Stimulated activated CD4-positive, alpha-beta T cell treated with anti-CD3 and anti-CD28 coated beads, Interleukin-1b, Interleukin-23, amount 100 ng/mL, for 48 hours (primary cell): ENCODE results near the gene PPP4R3B.

Source experiments
- DNase-seq: peaks from one replicate; pipeline ENCODE4 v3.0.0-alpha.2; 2020

PPP4R3B gene

DNA sequence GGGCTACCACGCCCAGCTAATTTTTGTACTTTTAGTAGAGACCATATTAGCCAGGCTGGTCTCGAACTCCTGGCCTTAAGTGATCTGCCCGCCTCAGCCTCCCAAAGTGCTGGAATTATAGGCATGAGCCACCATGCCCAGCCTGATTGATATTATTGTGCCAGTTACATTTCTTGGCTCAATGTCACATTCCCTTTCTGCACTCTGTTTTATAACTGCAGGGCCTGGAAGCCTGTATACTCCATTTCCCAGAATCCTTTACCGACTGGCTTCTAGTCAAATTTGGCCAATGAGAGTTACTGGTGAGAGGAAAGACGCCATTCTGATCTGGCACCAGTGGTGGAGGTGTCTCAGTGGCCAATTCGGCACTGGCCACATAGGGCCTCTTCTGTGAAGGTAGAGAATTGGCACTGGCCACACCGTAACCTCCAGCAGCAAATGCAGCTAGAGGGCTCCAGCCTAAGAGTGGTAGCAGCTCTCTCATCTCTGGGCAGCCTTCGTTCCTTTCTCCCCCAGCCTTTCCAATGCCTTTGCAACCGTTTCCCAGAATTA is 114.8 kb downstream of the PPP4R3B start:
- DNase-seq = no peak

DNA sequence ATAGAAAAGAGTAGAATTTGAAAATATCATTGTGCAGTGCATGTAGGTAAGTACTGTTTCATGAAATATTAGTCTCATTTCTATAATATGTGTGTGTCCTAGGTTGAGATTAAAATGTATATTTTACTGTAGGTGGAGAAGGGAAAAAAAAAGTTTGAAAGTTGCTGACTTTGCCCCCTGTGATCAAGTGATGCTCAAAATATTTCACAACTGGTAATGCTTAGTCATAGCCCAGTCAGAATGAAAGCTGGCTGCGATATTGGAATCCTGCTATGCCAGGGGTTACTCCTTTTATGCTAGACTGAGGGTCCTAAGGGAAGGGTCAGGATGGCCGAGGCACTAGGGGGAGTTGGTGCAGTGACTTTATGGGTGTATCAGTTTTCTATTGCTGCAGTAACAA is 117.4 kb downstream of the PPP4R3B start:
- no peak for DNase-seq

DNA sequence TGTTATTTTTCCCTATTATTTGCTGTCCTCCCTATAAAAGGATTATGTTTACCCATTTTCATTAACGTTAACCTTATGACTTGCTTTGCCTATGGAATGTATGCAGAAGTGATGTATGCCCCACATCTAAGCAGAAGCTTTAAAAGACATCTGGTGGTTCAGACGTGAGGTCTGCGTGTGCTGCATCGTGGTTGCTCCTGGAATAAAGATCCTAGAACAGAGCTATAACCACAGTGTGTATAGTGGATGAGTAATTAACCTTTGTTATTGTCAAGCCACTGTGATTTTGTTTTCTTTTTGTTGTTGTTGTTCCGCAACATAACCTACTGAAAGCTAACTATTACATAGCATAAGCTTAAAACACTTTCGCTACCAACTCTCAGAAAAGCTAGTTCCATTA is 118.8 kb downstream of the PPP4R3B start:
- DNase-seq = no peak
